ENCODE results near the gene ZNF444. TPM values are rescaled to one million over a fixed set of nuclear protein-coding genes. Genes with fewer than 3 reads are reported as not detected.

The ZNF444 gene
- total and polyA plus RNA-seq, 9 of the 15 experiments (the other 6 are each of a cell fraction or from before 2014, with no cell fraction given), result 0.39 to 40.0 (median 6.9) TPM

DNA sequence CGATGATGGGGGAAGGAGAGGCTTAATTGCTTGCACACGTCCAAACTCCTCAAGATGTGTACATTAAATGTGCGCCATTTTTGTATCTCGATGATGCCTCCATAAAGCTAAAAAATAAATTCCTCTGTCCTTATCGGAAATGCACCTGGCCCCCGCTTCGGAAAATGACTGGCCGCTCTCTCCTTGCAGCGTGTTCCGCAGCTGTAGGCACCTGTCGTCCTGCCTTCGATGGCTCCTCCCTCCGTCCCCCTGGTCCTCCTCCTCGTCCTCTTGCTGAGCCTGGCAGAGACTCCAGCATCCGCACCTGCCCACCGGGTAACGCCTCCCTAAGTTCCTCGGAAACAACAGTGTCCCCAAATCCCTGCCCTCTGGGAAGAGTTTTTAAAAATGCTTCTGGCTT lies 35.8 kb downstream of the ZNF444 start (continued):
- TF ChIP-seq, protein P1, sequence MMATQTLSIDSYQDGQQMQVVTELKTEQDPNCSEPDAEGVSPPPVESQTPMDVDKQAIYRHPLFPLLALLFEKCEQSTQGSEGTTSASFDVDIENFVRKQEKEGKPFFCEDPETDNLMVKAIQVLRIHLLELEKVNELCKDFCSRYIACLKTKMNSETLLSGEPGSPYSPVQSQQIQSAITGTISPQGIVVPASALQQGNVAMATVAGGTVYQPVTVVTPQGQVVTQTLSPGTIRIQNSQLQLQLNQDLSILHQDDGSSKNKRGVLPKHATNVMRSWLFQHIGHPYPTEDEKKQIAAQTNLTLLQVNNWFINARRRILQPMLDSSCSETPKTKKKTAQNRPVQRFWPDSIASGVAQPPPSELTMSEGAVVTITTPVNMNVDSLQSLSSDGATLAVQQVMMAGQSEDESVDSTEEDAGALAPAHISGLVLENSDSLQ (IDR thresholded peaks at IDR 0.05), result no peak
- TF ChIP-seq ADNP (tag; IDR thresholded peaks at IDR 0.05) (no peak), CC2D1A (IDR thresholded peaks at IDR 0.05) (no peak), ASH1L (IDR thresholded peaks at IDR 0.05; ENCODE audit: borderline replicate concordance, low read depth, partially characterized antibody) (no peak), NCOA4 (IDR thresholded peaks at IDR 0.05; ENCODE audit: partially characterized antibody) (no peak), POLR2B (IDR thresholded peaks at IDR 0.05; ENCODE audit: low read depth, partially characterized antibody) (no peak)
- TF ChIP-seq, protein P2, sequence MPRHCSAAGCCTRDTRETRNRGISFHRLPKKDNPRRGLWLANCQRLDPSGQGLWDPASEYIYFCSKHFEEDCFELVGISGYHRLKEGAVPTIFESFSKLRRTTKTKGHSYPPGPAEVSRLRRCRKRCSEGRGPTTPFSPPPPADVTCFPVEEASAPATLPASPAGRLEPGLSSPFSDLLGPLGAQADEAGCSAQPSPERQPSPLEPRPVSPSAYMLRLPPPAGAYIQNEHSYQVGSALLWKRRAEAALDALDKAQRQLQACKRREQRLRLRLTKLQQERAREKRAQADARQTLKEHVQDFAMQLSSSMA (CRISPR knock-in tag; IDR thresholded peaks at IDR 0.05), result no peak
- TF ChIP-seq, protein P3, sequence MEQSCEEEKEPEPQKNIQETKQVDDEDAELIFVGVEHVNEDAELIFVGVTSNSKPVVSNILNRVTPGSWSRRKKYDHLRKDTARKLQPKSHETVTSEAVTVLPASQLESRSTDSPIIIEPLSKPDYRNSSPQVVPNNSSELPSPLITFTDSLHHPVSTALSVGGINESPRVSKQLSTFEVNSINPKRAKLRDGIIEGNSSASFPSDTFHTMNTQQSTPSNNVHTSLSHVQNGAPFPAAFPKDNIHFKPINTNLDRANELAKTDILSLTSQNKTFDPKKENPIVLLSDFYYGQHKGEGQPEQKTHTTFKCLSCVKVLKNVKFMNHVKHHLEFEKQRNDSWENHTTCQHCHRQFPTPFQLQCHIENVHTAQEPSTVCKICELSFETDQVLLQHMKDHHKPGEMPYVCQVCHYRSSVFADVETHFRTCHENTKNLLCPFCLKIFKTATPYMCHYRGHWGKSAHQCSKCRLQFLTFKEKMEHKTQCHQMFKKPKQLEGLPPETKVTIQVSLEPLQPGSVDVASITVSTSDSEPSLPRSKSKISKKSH (CRISPR knock-in tag; IDR thresholded peaks at IDR 0.05), result no peak
